Measurements from ENCODE around the gene PI4KA. TPM values are rescaled to one million over a fixed set of nuclear protein-coding genes. Genes with fewer than 3 reads are reported as not detected.

Gene PI4KA
- total RNA-seq, 4 donors from 2014 or later = 69.8 to 115 (median 82.3) TPM

- DNase-seq (ENCODE audit: extremely low spot score) = no peak
- Histone ChIP-seq H3K27me3 (no peaks in the 10 kb centered on the region), H3K9me3 (no peaks in the 10 kb centered on the region), H3K4me1 (no peaks in the 10 kb centered on the region), H3K27ac (replicated peaks in 1 of 4) (no peak overlapping the region), H3K36me3 (peaks cover 14 to 77% (median 55%) of the 10 kb centered on the region in 4 donors), H3K4me3 (no peak overlapping the region)
- intact Hi-C loops (cut with DNase I) = no loop called here
- 96% methylated on average over 3 of the region's 3 CpGs for WGBS
- TF ChIP-seq POLR2A (IDR thresholded peaks at IDR 0.05; ENCODE audit: low read depth) (no peak), CTCF (IDR thresholded peaks at IDR 0.05) (no peak), POLR2AphosphoS5 (IDR thresholded peaks at IDR 0.05) (no peak), EP300 (IDR thresholded peaks at IDR 0.05) (no peak)
Observed at GRCh38 chr22:20783300-20783673, 75.3 kb downstream of the PI4KA start.

- DNase-seq (ENCODE audit: extremely low spot score) = no peak
- intact Hi-C loops (cut with DNase I) = no loop called here
- Histone ChIP-seq H3K36me3 (peaks cover 9 to 77% (median 52%) of the 10 kb centered on the region in 4 donors), H3K4me1 (peaks cover 0 to 3% (median 0%) of the 10 kb centered on the region in 4 donors), H3K9me3 (no peaks in the 10 kb centered on the region), H3K4me3 (no peak overlapping the region), H3K27ac (replicated peaks in 1 of 4) (no peak overlapping the region), H3K27me3 (no peaks in the 10 kb centered on the region)
- WGBS = 91% methylated on average over 4 of the region's 4 CpGs
- no peak for TF ChIP-seq EP300 (IDR thresholded peaks at IDR 0.05)
- no peak for TF ChIP-seq POLR2A (IDR thresholded peaks at IDR 0.05; ENCODE audit: low read depth)
- TF ChIP-seq POLR2AphosphoS5 (IDR thresholded peaks at IDR 0.05) = no peak
- no peak for TF ChIP-seq CTCF (IDR thresholded peaks at IDR 0.05)
Observed at GRCh38 chr22:20782596-20783299, 75.9 kb downstream of the PI4KA start.

- Histone ChIP-seq H3K27ac (replicated peaks in 1 of 4) (no peak overlapping the region), H3K36me3 (peaks cover 6 to 74% (median 45%) of the 10 kb centered on the region in 4 donors), H3K4me3 (no peak overlapping the region), H3K4me1 (peaks cover 0 to 6% (median 0%) of the 10 kb centered on the region in 4 donors), H3K27me3 (no peaks in the 10 kb centered on the region), H3K9me3 (no peaks in the 10 kb centered on the region)
- 77% methylated on average over 4 of the region's 4 CpGs for WGBS
- no peak for TF ChIP-seq EP300 (IDR thresholded peaks at IDR 0.05)
- TF ChIP-seq CTCF (IDR thresholded peaks at IDR 0.05) = no peak
- DNase-seq (ENCODE audit: extremely low spot score) = no peak
- intact Hi-C loops (cut with DNase I) = no loop called here
Observed at GRCh38 chr22:20782083-20782482, 76.5 kb downstream of the PI4KA start.

GRCh38 chr22:20781272-20781990 is 77.2 kb downstream of the PI4KA start:
- Histone ChIP-seq H3K27me3 (no peaks in the 10 kb centered on the region), H3K9me3 (no peaks in the 10 kb centered on the region), H3K36me3 (peaks cover 10 to 72% (median 38%) of the 10 kb centered on the region in 4 donors), H3K27ac (replicated peaks in 1 of 4) (no peak overlapping the region), H3K4me3 (no peak overlapping the region), H3K4me1 (peaks cover 0 to 6% (median 0%) of the 10 kb centered on the region in 4 donors)
- no peak for DNase-seq (ENCODE audit: extremely low spot score)
- intact Hi-C loops (cut with DNase I) = no loop called here
- WGBS = 91% methylated on average over 11 of the region's 11 CpGs
- TF ChIP-seq CTCF (IDR thresholded peaks at IDR 0.05) (no peak), POLR2AphosphoS5 (IDR thresholded peaks at IDR 0.05) (no peak), POLR2A (IDR thresholded peaks at IDR 0.05; ENCODE audit: low read depth) (no peak), EP300 (IDR thresholded peaks at IDR 0.05) (no peak)

Measured in esophagus muscularis mucosa (tissue), 4 donors.